Measurements from ENCODE around the gene RAB40C. TPM values are rescaled to one million over a fixed set of nuclear protein-coding genes. Genes with fewer than 3 reads are reported as not detected.

RAB40C gene
- total and polyA plus RNA-seq, 10 of the 15 experiments (the other 5 are each of a cell fraction or from before 2014, with no cell fraction given): 0.06 to 12.8 (median 4.6) TPM

DNA sequence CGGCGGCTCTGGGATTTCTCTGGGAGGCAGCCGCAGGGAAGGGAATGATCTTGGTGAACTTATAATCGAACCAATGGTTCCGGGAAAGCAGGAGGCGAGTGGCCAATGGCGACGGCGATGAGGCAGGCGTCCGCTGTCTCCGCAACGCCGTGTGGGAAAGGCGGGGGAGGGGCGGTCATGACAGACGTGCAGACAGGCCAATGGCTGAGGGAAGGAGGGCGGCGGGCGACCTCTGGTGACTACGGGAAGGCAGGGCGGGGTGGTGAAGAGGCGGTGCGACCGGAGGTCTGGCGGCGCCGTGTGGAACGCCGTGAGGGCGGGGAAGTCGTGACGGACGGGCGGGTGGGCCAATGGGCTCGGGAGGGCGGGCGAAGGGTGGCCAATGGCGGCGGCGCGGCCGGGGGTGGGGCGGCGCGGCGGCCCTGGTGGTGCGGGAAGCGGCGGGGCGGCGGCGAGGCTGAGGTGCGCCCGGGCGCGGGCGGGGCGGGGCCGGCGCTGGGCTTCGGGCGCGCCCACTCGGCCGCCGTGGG is at the start of gene RAB40C (continued):
- TF ChIP-seq, protein P1, sequence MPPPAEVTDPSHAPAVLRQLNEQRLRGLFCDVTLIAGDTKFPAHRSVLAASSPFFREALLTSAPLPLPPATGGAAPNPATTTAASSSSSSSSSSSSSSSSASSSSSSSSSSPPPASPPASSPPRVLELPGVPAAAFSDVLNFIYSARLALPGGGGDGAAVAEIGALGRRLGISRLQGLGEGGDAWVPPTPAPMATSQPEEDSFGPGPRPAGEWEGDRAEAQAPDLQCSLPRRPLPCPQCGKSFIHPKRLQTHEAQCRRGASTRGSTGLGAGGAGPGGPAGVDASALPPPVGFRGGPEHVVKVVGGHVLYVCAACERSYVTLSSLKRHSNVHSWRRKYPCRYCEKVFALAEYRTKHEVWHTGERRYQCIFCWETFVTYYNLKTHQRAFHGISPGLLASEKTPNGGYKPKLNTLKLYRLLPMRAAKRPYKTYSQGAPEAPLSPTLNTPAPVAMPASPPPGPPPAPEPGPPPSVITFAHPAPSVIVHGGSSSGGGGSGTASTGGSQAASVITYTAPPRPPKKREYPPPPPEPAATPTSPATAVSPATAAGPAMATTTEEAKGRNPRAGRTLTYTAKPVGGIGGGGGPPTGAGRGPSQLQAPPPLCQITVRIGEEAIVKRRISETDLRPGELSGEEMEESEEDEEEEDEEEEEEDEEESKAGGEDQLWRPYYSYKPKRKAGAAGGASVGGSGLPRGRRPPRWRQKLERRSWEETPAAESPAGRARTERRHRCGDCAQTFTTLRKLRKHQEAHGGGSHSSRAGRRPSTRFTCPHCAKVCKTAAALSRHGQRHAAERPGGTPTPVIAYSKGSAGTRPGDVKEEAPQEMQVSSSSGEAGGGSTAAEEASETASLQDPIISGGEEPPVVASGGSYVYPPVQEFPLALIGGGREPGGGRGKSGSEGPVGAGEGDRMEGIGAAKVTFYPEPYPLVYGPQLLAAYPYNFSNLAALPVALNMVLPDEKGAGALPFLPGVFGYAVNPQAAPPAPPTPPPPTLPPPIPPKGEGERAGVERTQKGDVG (CRISPR knock-in tag; IDR thresholded peaks at IDR 0.05): no peak
- TF ChIP-seq RFX5 (IDR thresholded peaks at IDR 0.05; ENCODE audit: low read depth, low read length): peak; percentile 90
- no peak for TF ChIP-seq ZNF687 (IDR thresholded peaks at IDR 0.05)
- no peak; the same call in 1 of the 2 replicates for TF ChIP-seq ZBTB33 (IDR thresholded peaks at IDR 0.05)
- TF ChIP-seq HCFC1 (IDR thresholded peaks at IDR 0.05; ENCODE audit: low read length): no peak; the same call in 1 of the 2 replicates
- TF ChIP-seq SUZ12 (IDR thresholded peaks at IDR 0.05; ENCODE audit: unreplicated experiment): no peak
- no peak for TF ChIP-seq EP300 (IDR thresholded peaks at IDR 0.05; ENCODE audit: borderline replicate concordance in 1 of 2, control insufficient read depth in 1 of 2, low read depth in 2 of 2, low read length in 2 of 2)
- no peak for TF ChIP-seq SIX5 (IDR thresholded peaks at IDR 0.05; ENCODE audit: low read depth, low read length, severe bottlenecking)
- peak; percentile 68; the same call in 1 of the 2 replicates for TF ChIP-seq NBN (IDR thresholded peaks at IDR 0.05)
- TF ChIP-seq MYC (IDR thresholded peaks at IDR 0.05; ENCODE audit: insufficient read depth, insufficient read length, insufficient replicate concordance, low read length, severe bottlenecking): no peak
- no peak for TF ChIP-seq ZNF384 (IDR thresholded peaks at IDR 0.05; ENCODE audit: borderline replicate concordance, low read depth, low read length)
- TF ChIP-seq, protein P2, sequence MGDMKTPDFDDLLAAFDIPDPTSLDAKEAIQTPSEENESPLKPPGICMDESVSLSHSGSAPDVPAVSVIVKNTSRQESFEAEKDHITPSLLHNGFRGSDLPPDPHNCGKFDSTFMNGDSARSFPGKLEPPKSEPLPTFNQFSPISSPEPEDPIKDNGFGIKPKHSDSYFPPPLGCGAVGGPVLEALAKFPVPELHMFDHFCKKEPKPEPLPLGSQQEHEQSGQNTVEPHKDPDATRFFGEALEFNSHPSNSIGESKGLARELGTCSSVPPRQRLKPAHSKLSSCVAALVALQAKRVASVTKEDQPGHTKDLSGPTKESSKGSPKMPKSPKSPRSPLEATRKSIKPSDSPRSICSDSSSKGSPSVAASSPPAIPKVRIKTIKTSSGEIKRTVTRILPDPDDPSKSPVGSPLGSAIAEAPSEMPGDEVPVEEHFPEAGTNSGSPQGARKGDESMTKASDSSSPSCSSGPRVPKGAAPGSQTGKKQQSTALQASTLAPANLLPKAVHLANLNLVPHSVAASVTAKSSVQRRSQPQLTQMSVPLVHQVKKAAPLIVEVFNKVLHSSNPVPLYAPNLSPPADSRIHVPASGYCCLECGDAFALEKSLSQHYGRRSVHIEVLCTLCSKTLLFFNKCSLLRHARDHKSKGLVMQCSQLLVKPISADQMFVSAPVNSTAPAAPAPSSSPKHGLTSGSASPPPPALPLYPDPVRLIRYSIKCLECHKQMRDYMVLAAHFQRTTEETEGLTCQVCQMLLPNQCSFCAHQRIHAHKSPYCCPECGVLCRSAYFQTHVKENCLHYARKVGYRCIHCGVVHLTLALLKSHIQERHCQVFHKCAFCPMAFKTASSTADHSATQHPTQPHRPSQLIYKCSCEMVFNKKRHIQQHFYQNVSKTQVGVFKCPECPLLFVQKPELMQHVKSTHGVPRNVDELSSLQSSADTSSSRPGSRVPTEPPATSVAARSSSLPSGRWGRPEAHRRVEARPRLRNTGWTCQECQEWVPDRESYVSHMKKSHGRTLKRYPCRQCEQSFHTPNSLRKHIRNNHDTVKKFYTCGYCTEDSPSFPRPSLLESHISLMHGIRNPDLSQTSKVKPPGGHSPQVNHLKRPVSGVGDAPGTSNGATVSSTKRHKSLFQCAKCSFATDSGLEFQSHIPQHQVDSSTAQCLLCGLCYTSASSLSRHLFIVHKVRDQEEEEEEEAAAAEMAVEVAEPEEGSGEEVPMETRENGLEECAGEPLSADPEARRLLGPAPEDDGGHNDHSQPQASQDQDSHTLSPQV (IDR thresholded peaks at IDR 0.05): no peak
- no peak for TF ChIP-seq HDAC2 (IDR thresholded peaks at IDR 0.05)
- TF ChIP-seq MAX (IDR thresholded peaks at IDR 0.05; ENCODE audit: low read depth, low read length): no peak
- no peak for TF ChIP-seq RB1 (IDR thresholded peaks at IDR 0.05; ENCODE audit: borderline replicate concordance)
